Neural cell (in vitro differentiated cells): ENCODE measurements around the gene FERMT1.

Experiments used
- EZH2 ChIP-seq: fragments of 200-600, 300-800 bp; shearing (Covaris generic), sonication (generic); IDR thresholded peaks from 2 replicates; pipeline ENCODE4 v1.6.1; 2014; ENCODE audit warnings: antibody characterized with exemption, low read length, borderline replicate concordance, mild to moderate bottlenecking; ENCODE audit not compliant: insufficient read depth, poor library complexity, severe bottlenecking
- RAD21 ChIP-seq: fragments of 450-650 bp; conservative IDR thresholded peaks from 2 replicates; pipeline ENCODE4 v1.6.1; 2014; ENCODE audit warnings: antibody characterized with exemption, mild to moderate bottlenecking, moderate library complexity
- TF ChIP-seq, protein P1 (sequence below): fragments of 450-650 bp; IDR thresholded peaks from 2 replicates; pipeline ENCODE4 v1.5.1; 2014; ENCODE audit warnings: antibody characterized with exemption, mild to moderate bottlenecking, moderate library complexity; ENCODE audit not compliant: poor library complexity, severe bottlenecking

DNA sequence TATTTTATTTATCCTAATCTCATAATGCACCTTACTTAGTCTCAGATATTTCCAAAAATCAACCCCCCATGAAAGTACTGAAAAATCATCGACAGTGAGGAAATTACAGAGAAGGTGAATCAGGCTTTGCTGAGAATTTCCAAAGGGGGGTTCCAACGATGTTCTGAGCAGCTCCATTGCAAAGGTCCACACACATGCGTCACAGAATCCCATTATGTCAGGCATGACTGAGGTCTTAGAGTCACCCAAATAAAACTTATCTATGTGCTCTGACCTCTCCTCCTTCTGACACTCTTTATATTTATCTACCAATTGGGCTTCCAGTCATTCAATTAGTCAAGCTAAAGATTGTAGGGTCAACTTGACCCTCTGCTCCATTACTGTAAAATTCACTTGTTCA is 56.2 kb downstream of the FERMT1 start:
- TF ChIP-seq RAD21: no peak
- TF ChIP-seq, protein P1, sequence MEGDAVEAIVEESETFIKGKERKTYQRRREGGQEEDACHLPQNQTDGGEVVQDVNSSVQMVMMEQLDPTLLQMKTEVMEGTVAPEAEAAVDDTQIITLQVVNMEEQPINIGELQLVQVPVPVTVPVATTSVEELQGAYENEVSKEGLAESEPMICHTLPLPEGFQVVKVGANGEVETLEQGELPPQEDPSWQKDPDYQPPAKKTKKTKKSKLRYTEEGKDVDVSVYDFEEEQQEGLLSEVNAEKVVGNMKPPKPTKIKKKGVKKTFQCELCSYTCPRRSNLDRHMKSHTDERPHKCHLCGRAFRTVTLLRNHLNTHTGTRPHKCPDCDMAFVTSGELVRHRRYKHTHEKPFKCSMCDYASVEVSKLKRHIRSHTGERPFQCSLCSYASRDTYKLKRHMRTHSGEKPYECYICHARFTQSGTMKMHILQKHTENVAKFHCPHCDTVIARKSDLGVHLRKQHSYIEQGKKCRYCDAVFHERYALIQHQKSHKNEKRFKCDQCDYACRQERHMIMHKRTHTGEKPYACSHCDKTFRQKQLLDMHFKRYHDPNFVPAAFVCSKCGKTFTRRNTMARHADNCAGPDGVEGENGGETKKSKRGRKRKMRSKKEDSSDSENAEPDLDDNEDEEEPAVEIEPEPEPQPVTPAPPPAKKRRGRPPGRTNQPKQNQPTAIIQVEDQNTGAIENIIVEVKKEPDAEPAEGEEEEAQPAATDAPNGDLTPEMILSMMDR: no peak
- no peak for TF ChIP-seq EZH2
